Heart right ventricle (tissue), 16 donors: Measurements from ENCODE around the gene IGFBP7. TPM values are rescaled to one million over a fixed set of nuclear protein-coding genes. Genes with fewer than 3 reads are reported as not detected.

Experiments
- ATAC-seq, 8 donors: fragments of 200-7000 bp; cut with Tn5 transposase; one replicate each; pipeline ENCODE4 v1.9.1; 2020; ENCODE audit warnings: mild to moderate bottlenecking in 8 of 8, moderate library complexity in 8 of 8, moderate number of reproducible peaks in 1 of 8
- DNase-seq, 2 donors: peaks; one replicate each; pipeline ENCODE4 v3.0.0-alpha.2; 2020
- H3K27ac ChIP-seq, 10 donors: fragments of 200-600 bp; sonication (generic) in 2 of 10; one replicate each; pipeline versions ENCODE4 v1.5.0 to v1.8.0; 2020 to 2022; ENCODE audit warnings: mild to moderate bottlenecking in 3 of 10
- H3K27me3 ChIP-seq, 7 donors: fragments of 200-600 bp; one replicate each; pipeline ENCODE4 v1.8.0; 2021 to 2022; ENCODE audit warnings: mild to moderate bottlenecking in 2 of 7
- H3K36me3 ChIP-seq, 9 donors: fragments of 200-600 bp; sonication (generic) in 1 of 9; one replicate each; pipeline versions ENCODE4 v1.5.0 to v1.8.0; 2020 to 2022; ENCODE audit warnings: mild to moderate bottlenecking in 2 of 9
- H3K4me1 ChIP-seq, 9 donors: fragments of 200-600 bp; sonication (generic) in 1 of 9; one replicate each; pipeline versions ENCODE4 v1.5.0 to v1.8.0; 2020 to 2022; ENCODE audit warnings: mild to moderate bottlenecking in 4 of 9
- H3K4me3 ChIP-seq, 10 donors: fragments of 200-600 bp; sonication (generic) in 2 of 10; one replicate each; pipeline versions ENCODE4 v1.5.0 to v1.8.0; 2020 to 2022; ENCODE audit warnings: mild to moderate bottlenecking in 7 of 10, moderate library complexity in 2 of 10
- H3K9me3 ChIP-seq, 11 donors: fragments of 200-600 bp in 10 of 11; sonication (generic) in 2 of 11; one replicate each; pipeline versions ENCODE4 v1.5.0 to v1.8.0; 2013 to 2022; ENCODE audit warnings: mild to moderate bottlenecking in 2 of 11, control low read depth in 1 of 11, moderate library complexity in 1 of 11
- CTCF ChIP-seq, 9 donors: fragments of 200-600 bp; sonication (generic) in 2 of 9; IDR thresholded peaks; one replicate each; pipeline versions ENCODE4 v1.5.0 to v1.8.0; 2021 to 2022; ENCODE audit warnings: antibody characterized with exemption in 9 of 9, mild to moderate bottlenecking in 5 of 9, moderate library complexity in 1 of 9
- WGBS, 2 donors: extraction: QIAGEN DNeasy Blood & Tissue Kit; methylation state at CpG; one replicate each; pipeline ENCODE4 v1.1.7; 2013; ENCODE audit warnings: inconsistent platforms in 1 of 2; 5-methylcytosine and 5-hydroxymethylcytosine counted together
- intact Hi-C, 10 donors: fragments of 100-400 bp; cut with DNase I; formaldehyde crosslinking; loops; one replicate each; pipeline versions ENCODE4 v1.11.1 to v1.14.2; 2022
- polyA plus RNA-seq, 2 donors: library from polyadenylated mRNA; stranded (reverse); fragments of 200-250 nt; gene quantifications; one replicate each; pipeline ENCODE4 v1.2.3, GENCODE V29; 2013
- total RNA-seq, 10 donors: library from RNA; stranded (reverse); fragmentation: NEBNext Ultra II Directional in 3 of 10; extraction: Animal tissue kit (Norgen Biotek cat#: 25700) in 3 of 10; gene quantifications; one replicate each; pipeline versions ENCODE4 v1.2.1 to v1.2.4, GENCODE V29; 2021 to 2023
- donor health status: Arrhythmogenic right ventricular cardiomyopathy.
- donor health status: ischemic (EF 13 %, LVEDD 7.1; RV severe dilation, severe dysfunction).
- donor health status: healthy with polysubstance abuse.
- donor health status: DM: no; HTN: yes; CAD: no.
- donor health status: DM: no; HTN: no; CAD: no.
- donor health status: ischemic (EF 25% LVEDD 6.9; RV normal size, moderate dysfunction).
- donor health status: ischemic (EF 25% LVEDD 5.7; RV mildly dilated, moderate dysfunction).
- donor health status: healthy.
- donor health status: DM: yes; HTN: yes; CAD: no.
- donor health status: Ischemic cardiomyopathy.
- donor health status: ischemic (EF 35%, LVEDD 5.7; RV mildly dilated, moderate dysfunction).
- donor health status: nonischemic (EF 11% LVEDD 7.7; RV severe dilation, severe dysfunction).
- donor health status: DM: yes; HTN: yes; CAD: no.
- donor health status: PGD.
- donor health status: ischemic (EF 29% LVEDD 5.4; RV normal size, mild dysfunction).
- donor health status: nonischemic (EF 23%, LVEDD 6.1; RV moderate dilation, normal function).

IGFBP7 gene
- total and polyA plus RNA-seq, 12 donors, result 498 to 1,251 (median 626) TPM

GRCh38 chr4:57131849-57132742, 21.9 kb upstream of the IGFBP7 start:
- intact Hi-C loops, result no loop called here
- no peak overlapping the region for H3K4me3 ChIP-seq
- peaks cover 0 to 14% (median 6%) of the 10 kb centered on the region in 9 donors for H3K4me1 ChIP-seq
- H3K9me3 ChIP-seq, result peaks cover 0 to 9% (median 5%) of the 10 kb centered on the region in 11 donors
- no peak for TF ChIP-seq CTCF (IDR thresholded peaks at IDR 0.05)
- H3K27me3 ChIP-seq, result no peaks in the 10 kb centered on the region
- H3K36me3 ChIP-seq, result no peaks in the 10 kb centered on the region
- 38 to 42% methylated on average over 7 of the region's 7 CpGs for WGBS, 2 donors
- ATAC-seq, result peak in 3 of 8 donors; percentile 56 to 59 (median 57)
- no peak overlapping the region for H3K27ac ChIP-seq
- no peak for DNase-seq

- Histone ChIP-seq H3K36me3 (no peaks in the 10 kb centered on the region), H3K27me3 (no peaks in the 10 kb centered on the region), H3K4me3 (no peak overlapping the region), H3K9me3 (peaks cover 0 to 16% (median 9%) of the 10 kb centered on the region in 11 donors), H3K4me1 (peaks cover 0 to 14% (median 6%) of the 10 kb centered on the region in 9 donors), H3K27ac (no peak overlapping the region)
- DNase-seq (no peak), ATAC-seq (no peak)
- 93 to 100% methylated on average over 1 of the region's 1 CpG for WGBS, 2 donors
- intact Hi-C loops, result no loop called here
- TF ChIP-seq CTCF (IDR thresholded peaks at IDR 0.05), result no peak
Measured at GRCh38 chr4:57129477-57129876, 19.3 kb upstream of the IGFBP7 start.

GRCh38 chr4:57127361-57127760, 17.2 kb upstream of the IGFBP7 start:
- no peak for DNase-seq
- WGBS, 2 donors, result 70 to 75% methylated on average over 3 of the region's 3 CpGs
- Histone ChIP-seq H3K9me3 (peaks cover 0 to 23% (median 14%) of the 10 kb centered on the region in 11 donors), H3K27me3 (no peaks in the 10 kb centered on the region), H3K4me3 (no peak overlapping the region), H3K27ac (no peak overlapping the region), H3K36me3 (no peaks in the 10 kb centered on the region), H3K4me1 (peaks cover 0 to 11% (median 5%) of the 10 kb centered on the region in 9 donors)
- TF ChIP-seq CTCF (IDR thresholded peaks at IDR 0.05), result no peak
- intact Hi-C loops, result no loop called here
- no peak for ATAC-seq

GRCh38 chr4:57125996-57126395, 15.8 kb upstream of the IGFBP7 start:
- Histone ChIP-seq H3K27ac (no peak overlapping the region), H3K4me3 (no peak overlapping the region), H3K27me3 (no peaks in the 10 kb centered on the region), H3K4me1 (peaks cover 0 to 5% (median 0%) of the 10 kb centered on the region in 9 donors), H3K36me3 (no peaks in the 10 kb centered on the region), H3K9me3 (peaks cover 0 to 24% (median 14%) of the 10 kb centered on the region in 11 donors)
- TF ChIP-seq CTCF (IDR thresholded peaks at IDR 0.05), result no peak
- ATAC-seq (no peak), DNase-seq (no peak)
- intact Hi-C loops, result no loop called here
